ENCODE data around the gene AFM.
"Not testable (repeated sequence)": the region's sequence is repeated elsewhere in the genome, so short reads cannot be mapped to it uniquely, and the experiment has no call there.

The AFM gene

DNA sequence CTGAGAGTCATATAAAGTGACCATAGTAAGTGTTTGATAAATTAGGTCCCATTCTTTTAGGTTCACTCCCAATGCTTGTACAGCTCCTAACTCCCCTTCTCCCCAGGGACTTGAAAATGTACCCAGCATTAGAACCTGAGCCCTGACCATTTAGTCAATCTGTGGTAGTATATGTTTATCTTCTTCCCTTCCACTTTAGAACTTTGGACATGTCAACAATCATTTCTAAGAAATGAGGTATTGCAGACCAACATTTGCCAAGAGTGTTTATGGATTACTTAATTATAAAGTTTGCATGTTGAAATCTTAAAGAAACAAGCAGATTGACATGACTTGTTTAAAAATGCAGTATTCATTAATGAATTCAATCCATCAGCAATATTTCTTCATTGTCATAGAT is 26.0 kb downstream of the AFM start:
- DNase-seq, result no peak

DNA sequence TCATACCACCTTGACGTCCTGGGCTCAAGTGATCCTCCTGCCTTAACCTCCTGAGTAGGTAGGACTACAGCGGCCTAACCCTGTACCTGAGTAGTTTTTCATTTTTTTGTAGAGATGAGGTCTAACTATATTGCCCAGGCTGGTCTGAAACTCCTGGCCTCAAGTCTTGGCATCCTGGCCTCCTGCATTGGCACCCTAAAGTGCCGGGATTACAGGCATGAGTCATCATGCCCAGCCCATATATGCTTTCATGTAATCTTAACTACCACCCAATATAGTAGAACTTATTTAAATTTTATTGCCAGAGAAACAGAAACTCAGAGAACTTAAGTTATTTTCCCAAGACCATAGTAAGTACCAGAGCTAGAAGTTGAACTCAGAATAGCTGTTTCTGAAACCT is 27.1 kb downstream of the AFM start:
- DNase-seq, result no peak

- DNase-seq, result no peak
Measured at GRCh38 chr4:73518340-73518739, 36.8 kb downstream of the AFM start.

DNA sequence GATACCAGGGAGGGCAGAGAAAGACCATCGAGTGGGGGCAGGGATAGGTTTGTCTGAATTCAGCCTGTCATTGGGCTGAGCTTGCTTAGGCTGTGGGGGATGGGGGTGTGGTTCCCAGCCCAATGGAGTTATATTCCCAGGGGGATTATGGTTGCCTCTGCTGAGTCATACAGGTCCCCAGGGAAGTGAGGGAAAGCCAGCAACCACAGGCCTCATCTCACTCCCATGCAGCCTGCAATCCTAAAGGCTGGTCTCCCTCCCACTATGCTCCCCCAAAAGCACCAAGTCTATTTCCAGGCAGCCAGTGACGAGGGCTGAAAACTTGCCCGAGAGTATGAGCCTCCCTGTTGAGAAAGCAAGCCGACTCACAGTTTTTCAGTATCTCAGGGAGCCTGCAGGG is 39.3 kb downstream of the AFM start:
- no peak for DNase-seq

- no peak for DNase-seq
Measured at GRCh38 chr4:73523126-73523525, 41.6 kb downstream of the AFM start.

DNA sequence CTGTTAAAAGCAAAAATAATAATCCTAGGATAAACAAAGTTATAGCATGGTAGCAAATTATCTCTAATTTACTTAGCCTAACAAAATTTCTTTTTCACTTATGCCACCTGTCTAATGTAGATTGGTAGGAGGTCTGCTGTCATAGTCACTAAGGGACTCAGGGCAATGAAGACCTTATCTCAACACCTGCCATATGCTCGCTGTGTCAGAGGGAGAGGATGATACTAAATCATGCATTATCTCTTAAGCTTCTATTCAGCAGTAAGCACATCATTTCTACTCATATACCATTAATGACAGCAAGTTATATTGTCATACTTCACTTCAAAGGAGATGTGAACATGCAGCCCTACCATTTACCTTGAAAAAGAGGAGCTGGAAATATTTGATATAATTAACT is 44.1 kb downstream of the AFM start:
- no peak for DNase-seq

GRCh38 chr4:73527196-73527595 is 45.7 kb downstream of the AFM start:
- DNase-seq, result no peak

DNA sequence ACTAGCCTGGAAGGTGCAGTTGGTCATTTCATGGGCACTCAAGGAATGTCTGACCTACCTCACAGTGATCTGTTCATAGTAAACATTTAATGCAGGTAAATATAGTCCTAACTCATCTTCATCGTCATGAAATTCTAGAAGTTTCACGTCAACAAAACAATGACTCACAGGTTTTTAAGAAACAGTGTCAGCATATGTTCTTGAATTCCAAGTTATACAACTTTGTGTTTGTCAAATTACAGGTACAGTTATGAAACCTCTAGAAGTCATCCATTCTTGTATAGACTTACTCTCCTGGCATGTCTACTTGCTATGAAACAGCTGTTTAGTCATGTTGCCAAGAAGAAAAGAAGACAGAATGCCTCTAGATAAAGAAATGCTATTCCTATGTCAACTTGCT is 46.6 kb downstream of the AFM start:
- DNase-seq, result no peak

DNA sequence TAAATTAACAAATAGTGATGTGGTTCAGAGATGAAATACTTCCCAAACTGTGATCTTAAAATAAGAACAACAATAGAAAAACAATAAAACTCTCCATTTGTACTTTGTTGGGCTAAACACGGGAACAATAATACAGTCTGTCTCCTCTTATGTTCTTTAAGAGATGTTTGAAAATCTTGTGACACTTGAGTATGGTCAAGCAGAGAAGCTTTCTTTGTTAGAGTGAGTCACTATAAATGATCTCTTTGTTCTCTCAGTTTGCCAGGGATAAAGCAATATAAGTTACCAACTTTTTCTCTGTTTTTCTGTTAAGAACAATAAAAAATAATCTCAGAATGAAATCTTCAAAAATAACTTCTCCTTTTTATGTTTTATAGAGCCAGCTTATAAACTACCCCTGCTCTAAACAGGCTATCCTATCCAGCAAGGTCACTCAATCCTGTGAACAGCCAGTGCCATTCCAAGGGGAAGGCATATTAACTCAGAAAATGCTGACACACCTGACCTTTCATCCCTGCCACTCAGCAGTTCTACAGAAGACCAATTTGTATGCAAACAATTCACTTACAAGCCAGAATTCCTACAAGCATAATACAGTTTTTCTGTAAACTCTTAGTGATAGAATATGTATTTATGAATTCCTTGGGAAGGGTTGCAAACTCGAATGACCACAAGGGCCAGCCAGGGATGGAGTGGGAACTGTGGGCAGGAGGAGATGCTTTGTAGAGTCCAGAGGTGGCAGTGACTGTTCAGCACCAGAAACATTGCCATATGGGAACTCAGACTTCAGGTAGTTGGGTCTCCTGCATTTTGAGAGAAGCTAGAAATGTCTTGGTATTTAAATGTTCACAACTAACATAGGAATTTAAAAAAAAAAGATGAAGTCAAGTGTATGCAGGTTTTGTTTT is 52.2 kb downstream of the AFM start:
- DNase-seq, result no peak

DNA sequence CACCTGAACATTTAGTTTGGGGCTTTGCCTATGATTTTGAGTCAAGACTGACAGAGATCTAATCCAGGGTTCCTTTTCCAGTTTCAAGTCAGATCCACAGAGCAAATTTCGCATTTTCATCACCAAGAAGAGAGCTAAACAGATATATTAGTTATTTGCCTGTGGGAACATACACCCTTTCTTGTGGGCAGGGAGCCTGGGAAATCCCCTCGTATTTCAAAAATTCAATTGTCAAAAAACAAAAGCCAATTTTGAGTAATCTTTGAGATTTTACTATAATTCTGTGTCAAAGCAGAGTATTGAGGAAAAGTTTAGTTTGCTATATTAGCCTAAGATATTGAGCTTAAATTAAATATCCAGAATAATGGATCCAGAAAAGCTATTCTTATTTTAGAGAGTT is 56.6 kb downstream of the AFM start:
- no peak for DNase-seq

DNA sequence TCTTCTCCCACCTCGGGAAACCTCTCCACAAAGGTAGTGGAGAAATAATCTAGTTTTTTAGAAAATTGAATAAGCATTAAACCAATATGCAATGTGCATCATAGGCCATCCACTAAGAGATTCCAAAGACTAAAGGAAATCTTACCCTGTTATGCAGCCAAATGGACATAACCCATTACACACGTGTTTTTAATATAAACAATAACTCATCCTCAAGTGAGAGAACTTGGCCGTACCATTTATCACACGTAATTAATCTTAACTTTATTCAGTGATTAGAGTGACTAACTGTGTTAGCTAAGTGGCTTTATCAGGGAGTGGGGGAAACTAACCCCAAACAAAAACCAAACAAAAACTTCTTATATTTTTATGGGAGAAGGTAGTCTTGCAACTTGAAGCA is 57.8 kb downstream of the AFM start:
- DNase-seq, result no peak

GRCh38 chr4:73540826-73541225 is 59.3 kb downstream of the AFM start:
- no peak for DNase-seq

DNA sequence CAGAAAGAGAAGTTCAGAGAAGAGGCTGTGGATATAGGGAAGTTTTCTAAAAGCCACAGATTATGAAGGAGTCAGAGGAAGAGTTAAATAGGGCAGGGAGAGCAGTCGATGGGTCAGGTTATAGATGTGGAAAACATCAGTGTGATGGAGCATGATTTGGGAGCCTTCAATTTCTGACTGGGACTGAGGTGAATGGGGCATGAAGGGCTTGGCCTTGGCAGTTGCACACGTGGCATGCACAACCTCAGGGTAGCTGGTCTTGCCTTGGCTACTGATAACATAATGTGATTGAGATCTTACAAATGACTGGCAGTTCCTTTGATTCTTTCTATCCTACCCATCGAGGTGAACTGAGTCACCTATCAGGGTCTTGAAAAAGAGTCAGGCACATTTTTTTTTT is 59.7 kb downstream of the AFM start:
- no peak for DNase-seq

GRCh38 chr4:73544620-73545019 is 63.1 kb downstream of the AFM start:
- DNase-seq, result no peak

DNA sequence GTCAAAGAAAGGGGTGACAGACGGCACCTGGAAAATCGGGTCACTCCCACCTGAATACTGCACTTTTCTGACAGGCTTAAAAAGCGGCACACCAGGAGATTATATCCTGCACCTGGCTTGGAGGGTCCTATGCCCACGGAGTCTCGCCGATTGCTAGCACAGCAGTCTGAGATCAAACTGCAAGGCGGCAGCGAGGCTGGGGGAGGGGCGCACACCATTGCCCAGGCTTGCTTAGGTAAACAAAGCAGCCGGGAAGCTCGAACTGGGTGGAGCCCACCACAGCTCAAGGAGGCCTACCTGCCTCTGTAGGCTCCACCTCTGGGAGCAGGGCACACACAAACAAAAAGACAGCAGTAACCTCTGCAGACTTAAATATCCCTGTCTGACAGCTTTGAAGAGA is 69.3 kb downstream of the AFM start:
- not testable (repeated sequence) for DNase-seq
